Keratinocyte (primary cell): ENCODE data around the gene CLNK. TPM values are rescaled to one million over a fixed set of nuclear protein-coding genes. Genes with fewer than 3 reads are reported as not detected.

Experiments
- DNase-seq: peaks from one replicate; pipeline ENCODE4 v3.0.0-alpha.2; 2011; ENCODE audit warnings: low read depth, missing footprints, low spot score
- FAIRE-seq: peaks from 2 replicates; lab custom pipeline; 2011; peaks lifted over from hg19 to GRCh38; lab: Jason Lieb, UNC
- H2AFZ ChIP-seq: 2 replicates; pipeline ENCODE4 v1.6.0; 2012; ENCODE audit warnings: low read length, control low read depth, inconsistent platforms; ENCODE audit not compliant: control insufficient read depth
- H3K27ac ChIP-seq: 2 replicates; pipeline ENCODE4 v1.5.1; 2011; ENCODE audit warnings: low read length; ENCODE audit not compliant: control insufficient read depth, insufficient read depth
- H3K27me3 ChIP-seq: 3 replicates; pipeline ENCODE4 v1.6.0; 2011; ENCODE audit warnings: low read length; ENCODE audit not compliant: control insufficient read depth, insufficient read depth; ENCODE audit errors: extremely low read depth
- H3K36me3 ChIP-seq, 2 experiments: 2 replicates in 1 of 2; 3 replicates in 1 of 2; pipeline ENCODE4 v1.5.1; 2011; ENCODE audit warnings: low read length in 2 of 2, mild to moderate bottlenecking in 1 of 2; ENCODE audit not compliant: control insufficient read depth in 2 of 2, insufficient read depth in 2 of 2; ENCODE audit errors: extremely low read depth in 1 of 2
- H3K4me1 ChIP-seq: 3 replicates; pipeline ENCODE4 v1.5.1; 2011; ENCODE audit warnings: low read length; ENCODE audit not compliant: control insufficient read depth, insufficient read depth; ENCODE audit errors: extremely low read depth
- H3K4me2 ChIP-seq: 3 replicates; pipeline ENCODE4 v1.6.0; 2011; ENCODE audit warnings: low read depth, low read length; ENCODE audit not compliant: control insufficient read depth, insufficient read depth; ENCODE audit errors: extremely low read depth
- H3K4me3 ChIP-seq, 3 experiments: fragments of 200-600 bp in 1 of 3; sonication (generic) in 1 of 3; 2 replicates in 2 of 3; 3 replicates in 1 of 3; pipeline ENCODE4 v1.5.1; 2011 to 2016; ENCODE audit warnings: low read length in 3 of 3, mild to moderate bottlenecking in 3 of 3, control low read depth in 2 of 3, inconsistent platforms in 1 of 3, low read depth in 1 of 3, mixed read lengths in 1 of 3, mixed run types in 1 of 3, moderate library complexity in 1 of 3; ENCODE audit not compliant: control insufficient read depth in 2 of 3, insufficient read depth in 2 of 3; ENCODE audit errors: extremely low read depth in 1 of 3
- H3K79me2 ChIP-seq: 2 replicates; pipeline ENCODE4 v1.6.0; 2012; ENCODE audit warnings: low read length; ENCODE audit not compliant: control insufficient read depth, insufficient read depth
- H3K9ac ChIP-seq: 3 replicates; pipeline ENCODE4 v1.6.0; 2011; ENCODE audit warnings: low read length; ENCODE audit not compliant: control insufficient read depth, insufficient read depth; ENCODE audit errors: extremely low read depth
- H3K9me1 ChIP-seq: 3 replicates; pipeline ENCODE4 v1.6.0; 2011; ENCODE audit warnings: low read length; ENCODE audit not compliant: control insufficient read depth, insufficient read depth; ENCODE audit errors: extremely low read depth
- H3K9me3 ChIP-seq: 2 replicates; pipeline ENCODE4 v1.5.1; 2012; ENCODE audit warnings: low read depth, low read length; ENCODE audit not compliant: control insufficient read depth
- H4K20me1 ChIP-seq: 3 replicates; pipeline ENCODE4 v1.6.0; 2011; ENCODE audit warnings: low read length; ENCODE audit not compliant: control insufficient read depth, insufficient read depth; ENCODE audit errors: extremely low read depth
- CTCF ChIP-seq, 3 experiments: IDR thresholded peaks in 1 of 3; conservative IDR thresholded peaks in 1 of 3; optimal IDR thresholded peaks in 1 of 3; 2 replicates in 2 of 3; 3 replicates in 1 of 3; pipeline versions ENCODE3 to v1.5.1; 2011; ENCODE audit warnings: low read length in 3 of 3, mild to moderate bottlenecking in 3 of 3, moderate library complexity in 2 of 3, control low read depth in 1 of 3, inconsistent platforms in 1 of 3; ENCODE audit not compliant: insufficient read depth in 2 of 3; ENCODE audit errors: extremely low read depth in 1 of 3
- EZH2 ChIP-seq: IDR thresholded peaks from one replicate; pipeline ENCODE4 v1.6.1; 2012; ENCODE audit warnings: inconsistent platforms, mild to moderate bottlenecking, low read length, moderate library complexity
- dilution Hi-C: fragments of 300-500 bp; cut with MboI; formaldehyde crosslinking; loops from one replicate; pipeline ENCODE4 v1.7.0; 2020; ENCODE audit warnings: low sequenced_read_pairs; ENCODE audit not compliant: extremely low pct_ligation_motif_present
- polyA plus RNA-seq, 5 experiments: library from polyadenylated mRNA; depleted of rRNA in 3 of 5; stranded (reverse) in 3 of 5; stranded (forward) in 1 of 5; unstranded in 1 of 5; fragments of >200 nt; gene quantifications; 1 replicate in 1 of 5; 2 replicates in 3 of 5; 3 replicates in 1 of 5; pipeline versions ENCODE4 v1.2.1 to v1.2.3, GENCODE V29; 2011 to 2012; ENCODE audit warnings: missing spikeins in 2 of 5, low read depth in 1 of 5, low replicate concordance in 1 of 5

Gene CLNK
- polyA plus RNA-seq, 1 donor (not counting 4 experiments of a cell fraction or from before 2014, with no cell fraction given) = not detected

- Histone ChIP-seq H3K27ac (no peak overlapping the region), H3K4me2 (no peak overlapping the region), H2AFZ (no peak overlapping the region), H3K79me2 (no peaks in the 10 kb centered on the region), H3K36me3 (no peaks in the 10 kb centered on the region), H4K20me1 (no peaks in the 10 kb centered on the region), H3K9me3 (no peaks in the 10 kb centered on the region), H3K4me3 (no peak overlapping the region), H3K9me1 (no peaks in the 10 kb centered on the region), H3K9ac (no peak overlapping the region), H3K27me3 (no peaks in the 10 kb centered on the region), H3K4me1 (no peaks in the 10 kb centered on the region)
- TF ChIP-seq EZH2 = no peak
- no peak for TF ChIP-seq CTCF (optimal IDR thresholded peaks at IDR 0.05 in 1 of 3, IDR thresholded peaks at IDR 0.05 in 1 of 3, conservative IDR thresholded peaks at IDR 0.05 in 1 of 3; ENCODE audit: extremely low read depth in 1 of 3, insufficient read depth in 2 of 3, low read length in 3 of 3)
- FAIRE-seq (no peak), DNase-seq (no peak)
- dilution Hi-C loops = no loop called here
These were observed 96.9 kb downstream of the CLNK start for GRCh38 chr4:10587697-10588096.

GRCh38 chr4:10587296-10587695 lies 97.3 kb downstream of the CLNK start:
- no peak overlapping the region for H2AFZ ChIP-seq
- no peak overlapping the region for H3K27ac ChIP-seq
- H3K27me3 ChIP-seq = no peaks in the 10 kb centered on the region
- no peaks in the 10 kb centered on the region for H3K36me3 ChIP-seq
- dilution Hi-C loops = no loop called here
- H3K4me1 ChIP-seq = no peaks in the 10 kb centered on the region
- H4K20me1 ChIP-seq = no peaks in the 10 kb centered on the region
- no peaks in the 10 kb centered on the region for H3K79me2 ChIP-seq
- no peak for FAIRE-seq
- no peak for DNase-seq
- TF ChIP-seq EZH2 (no peak), CTCF (optimal IDR thresholded peaks at IDR 0.05 in 1 of 3, IDR thresholded peaks at IDR 0.05 in 1 of 3, conservative IDR thresholded peaks at IDR 0.05 in 1 of 3; ENCODE audit: extremely low read depth in 1 of 3, insufficient read depth in 2 of 3, low read length in 3 of 3) (no peak)
- H3K9ac ChIP-seq = no peak overlapping the region
- H3K9me3 ChIP-seq = no peaks in the 10 kb centered on the region
- no peaks in the 10 kb centered on the region for H3K9me1 ChIP-seq
- H3K4me2 ChIP-seq = no peak overlapping the region
- H3K4me3 ChIP-seq = no peak overlapping the region
